Measurements from ENCODE around the gene FTO.

DNA sequence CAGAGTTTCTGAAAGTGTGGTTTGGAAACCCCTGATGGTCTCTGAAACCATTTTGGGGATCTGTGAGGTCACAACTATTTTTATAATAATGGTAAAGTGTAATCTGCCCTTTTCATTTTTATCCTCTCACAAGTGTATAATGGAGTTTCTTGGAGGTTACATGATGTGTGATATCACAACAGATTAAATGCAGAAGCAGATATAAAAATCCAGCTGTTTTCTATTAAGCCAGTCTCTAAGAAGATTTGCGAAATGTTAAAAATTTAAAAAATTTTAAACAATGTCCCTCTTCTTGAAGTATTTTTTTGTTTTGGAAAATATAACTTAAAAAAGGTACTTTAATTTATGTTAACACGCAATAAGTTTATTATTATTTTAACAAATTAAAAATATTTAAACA lies 49.0 kb upstream of the FTO start:
- TF ChIP-seq, protein P1, sequence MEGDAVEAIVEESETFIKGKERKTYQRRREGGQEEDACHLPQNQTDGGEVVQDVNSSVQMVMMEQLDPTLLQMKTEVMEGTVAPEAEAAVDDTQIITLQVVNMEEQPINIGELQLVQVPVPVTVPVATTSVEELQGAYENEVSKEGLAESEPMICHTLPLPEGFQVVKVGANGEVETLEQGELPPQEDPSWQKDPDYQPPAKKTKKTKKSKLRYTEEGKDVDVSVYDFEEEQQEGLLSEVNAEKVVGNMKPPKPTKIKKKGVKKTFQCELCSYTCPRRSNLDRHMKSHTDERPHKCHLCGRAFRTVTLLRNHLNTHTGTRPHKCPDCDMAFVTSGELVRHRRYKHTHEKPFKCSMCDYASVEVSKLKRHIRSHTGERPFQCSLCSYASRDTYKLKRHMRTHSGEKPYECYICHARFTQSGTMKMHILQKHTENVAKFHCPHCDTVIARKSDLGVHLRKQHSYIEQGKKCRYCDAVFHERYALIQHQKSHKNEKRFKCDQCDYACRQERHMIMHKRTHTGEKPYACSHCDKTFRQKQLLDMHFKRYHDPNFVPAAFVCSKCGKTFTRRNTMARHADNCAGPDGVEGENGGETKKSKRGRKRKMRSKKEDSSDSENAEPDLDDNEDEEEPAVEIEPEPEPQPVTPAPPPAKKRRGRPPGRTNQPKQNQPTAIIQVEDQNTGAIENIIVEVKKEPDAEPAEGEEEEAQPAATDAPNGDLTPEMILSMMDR (IDR thresholded peaks at IDR 0.05) = no peak
- TF ChIP-seq POLR2AphosphoS5 (IDR thresholded peaks at IDR 0.05) = no peak
- no peak for TF ChIP-seq POLR2A (IDR thresholded peaks at IDR 0.05)

Data from prostate gland (tissue), 2 donors.